GM06990 (cell line): ENCODE results near the gene PIEZO1.

Source experiments
- DNase-seq: peaks from one replicate; pipeline ENCODE4 v3.0.0-alpha.2; 2011; ENCODE audit not compliant: insufficient read length; ENCODE audit errors: extremely low read depth
- H3K27me3 ChIP-seq: replicated peaks from 2 replicates; pipeline ENCODE4 v1.6.0; 2011; ENCODE audit warnings: low read length; ENCODE audit not compliant: control insufficient read depth, insufficient read depth
- H3K36me3 ChIP-seq: 2 replicates; pipeline ENCODE4 v1.5.1; 2011; ENCODE audit warnings: low read length; ENCODE audit not compliant: control insufficient read depth, insufficient read depth
- H3K4me3 ChIP-seq: replicated peaks from 2 replicates; pipeline ENCODE4 v1.5.1; 2011; ENCODE audit warnings: low read depth, mild to moderate bottlenecking, control low read depth, low read length
- CTCF ChIP-seq: IDR thresholded peaks from 2 replicates; pipeline ENCODE4 v1.5.1; 2011; ENCODE audit warnings: low read length, control low read depth, mild to moderate bottlenecking, inconsistent platforms; ENCODE audit not compliant: insufficient read depth, poor library complexity, severe bottlenecking

The PIEZO1 gene

GRCh38 chr16:88779406-88780141, 5.4 kb downstream of the PIEZO1 start:
- Histone ChIP-seq H3K36me3 (peaks cover 4% of the 10 kb centered on the region), H3K27me3 (no peaks in the 10 kb centered on the region), H3K4me3 (no peak overlapping the region)
- DNase-seq = no peak
- TF ChIP-seq CTCF = no peak

DNA sequence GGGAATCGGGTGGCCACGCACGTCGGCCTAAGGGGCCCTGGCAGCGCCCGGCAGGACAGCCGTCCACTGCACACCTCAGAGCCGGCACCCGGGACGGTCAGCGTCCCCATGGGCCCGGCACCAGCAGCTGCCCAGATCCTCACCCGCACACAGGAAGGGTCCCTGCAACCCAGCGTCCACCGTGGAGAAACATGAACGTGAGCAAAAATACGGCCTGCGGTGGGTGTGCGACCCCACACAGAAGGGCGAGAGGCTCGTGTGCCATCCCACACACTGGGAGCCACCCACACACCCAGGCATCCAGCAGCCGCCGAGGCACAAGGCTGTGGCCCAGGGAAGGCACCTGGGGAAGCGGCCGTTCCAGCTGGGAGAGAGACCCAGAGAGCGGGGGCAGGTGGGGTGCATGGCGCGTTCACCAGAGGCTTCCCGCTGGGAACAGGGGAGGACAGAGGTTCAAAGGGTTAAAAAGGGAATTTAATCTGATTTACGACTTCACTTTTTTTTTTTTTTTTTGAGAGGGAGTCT, 6.4 kb downstream of the PIEZO1 start:
- Histone ChIP-seq H3K4me3 (no peak overlapping the region), H3K36me3 (peaks cover 4% of the 10 kb centered on the region), H3K27me3 (no peaks in the 10 kb centered on the region)
- DNase-seq = no peak
- TF ChIP-seq CTCF = no peak

- TF ChIP-seq CTCF = no peak
- H3K4me3 ChIP-seq = no peak overlapping the region
- DNase-seq = no peak
- H3K27me3 ChIP-seq = no peaks in the 10 kb centered on the region
- peaks cover 4% of the 10 kb centered on the region for H3K36me3 ChIP-seq
Observed at GRCh38 chr16:88778271-88778525, 6.8 kb downstream of the PIEZO1 start.

- TF ChIP-seq CTCF = no peak
- peaks cover 4% of the 10 kb centered on the region for H3K36me3 ChIP-seq
- no peak for DNase-seq
- no peak overlapping the region for H3K4me3 ChIP-seq
- no peaks in the 10 kb centered on the region for H3K27me3 ChIP-seq
Observed at GRCh38 chr16:88777471-88778270, 7.3 kb downstream of the PIEZO1 start.

DNA sequence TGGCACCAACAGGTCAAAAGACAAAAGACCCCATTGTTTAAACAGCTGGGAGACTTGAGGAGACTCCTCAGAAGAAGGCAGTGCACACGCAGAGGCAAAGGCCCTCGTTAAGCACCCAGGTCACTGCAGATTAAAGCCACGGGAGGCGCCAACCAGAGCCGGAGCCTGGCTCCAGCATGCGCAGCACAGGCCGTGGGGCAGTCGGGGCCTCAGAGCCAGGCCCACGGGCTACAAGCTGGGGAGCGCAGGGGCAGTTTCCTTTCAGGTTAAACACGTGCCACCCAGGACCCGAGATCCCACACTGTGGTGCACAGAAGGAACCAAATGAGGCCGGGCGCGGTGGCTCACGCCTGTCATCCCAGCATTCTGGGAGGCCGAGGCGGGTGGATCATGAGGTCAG, 9.2 kb downstream of the PIEZO1 start:
- DNase-seq = no peak
- no peaks in the 10 kb centered on the region for H3K27me3 ChIP-seq
- no peak overlapping the region for H3K4me3 ChIP-seq
- peaks cover 4% of the 10 kb centered on the region for H3K36me3 ChIP-seq
- TF ChIP-seq CTCF = no peak
